Measurements from ENCODE around the gene LRP4. TPM values are rescaled to one million over a fixed set of nuclear protein-coding genes. Genes with fewer than 3 reads are reported as not detected.

LRP4 gene
- polyA plus RNA-seq, 1 donor (not counting 4 experiments of a cell fraction or from before 2014, with no cell fraction given) = 3.4 TPM

DNA sequence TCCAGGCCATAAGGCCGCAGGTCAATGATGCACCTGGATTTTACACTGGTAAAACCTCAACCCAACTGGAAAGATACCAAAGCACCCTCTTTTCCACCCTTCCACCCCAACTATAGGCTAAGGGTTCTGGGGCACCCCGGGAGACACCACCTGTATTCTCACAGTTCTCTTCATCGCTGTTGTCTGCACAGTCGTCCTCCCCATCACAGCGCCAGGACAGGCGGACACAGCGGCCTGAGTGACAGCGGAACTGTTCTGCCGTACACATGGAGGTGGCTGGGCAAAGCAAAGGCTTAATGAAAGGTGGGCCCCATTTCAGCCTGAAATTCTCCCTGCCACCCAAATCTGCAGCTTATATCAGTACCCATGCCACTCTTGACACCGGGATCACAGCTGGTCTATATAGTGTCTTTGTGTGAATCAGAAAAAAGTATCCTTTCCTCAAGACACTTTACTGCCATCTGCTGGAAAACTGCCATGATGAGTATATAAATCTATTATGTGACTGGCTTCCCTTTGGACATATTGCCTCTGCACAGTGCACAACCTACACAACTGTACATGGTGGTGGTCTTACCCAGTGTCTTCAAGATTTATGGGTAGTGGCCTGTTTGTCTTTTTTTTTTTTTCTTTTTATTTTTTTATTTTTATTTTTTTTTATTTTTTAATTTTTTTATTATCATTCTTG, 21.5 kb downstream of the LRP4 start:
- Histone ChIP-seq H3K4me3 (ENCODE audit: control insufficient read depth in 2 of 3, extremely low read depth in 1 of 3, insufficient read depth in 2 of 3, low read depth in 1 of 3, low read length in 3 of 3) (no peak overlapping the region), H3K9ac (ENCODE audit: control insufficient read depth, extremely low read depth, insufficient read depth, low read length) (no peak overlapping the region), H3K79me2 (ENCODE audit: control insufficient read depth, insufficient read depth, low read length) (no peaks in the 10 kb centered on the region), H3K27me3 (ENCODE audit: control insufficient read depth, extremely low read depth, insufficient read depth, low read length) (no peaks in the 10 kb centered on the region), H2AFZ (ENCODE audit: control insufficient read depth, low read length) (no peak overlapping the region), H3K9me1 (ENCODE audit: control insufficient read depth, extremely low read depth, insufficient read depth, low read length) (no peaks in the 10 kb centered on the region), H3K4me1 (ENCODE audit: control insufficient read depth, extremely low read depth, insufficient read depth, low read length) (no peaks in the 10 kb centered on the region), H3K27ac (ENCODE audit: control insufficient read depth, insufficient read depth, low read length) (no peak overlapping the region), H4K20me1 (ENCODE audit: control insufficient read depth, extremely low read depth, insufficient read depth, low read length) (no peaks in the 10 kb centered on the region), H3K9me3 (ENCODE audit: control insufficient read depth, low read depth, low read length) (no peaks in the 10 kb centered on the region), H3K4me2 (ENCODE audit: control insufficient read depth, extremely low read depth, insufficient read depth, low read depth, low read length) (no peak overlapping the region), H3K36me3 (ENCODE audit: control insufficient read depth in 2 of 2, extremely low read depth in 1 of 2, insufficient read depth in 2 of 2, low read length in 2 of 2) (peaks cover 5 to 10% of the 10 kb centered on the region in 2 experiments)
- FAIRE-seq (peak; percentile 29), DNase-seq (ENCODE audit: low read depth, low spot score) (no peak)
- dilution Hi-C loops (cut with MboI; ENCODE audit: extremely low pct_ligation_motif_present, low sequenced_read_pairs) = no loop called here
- no peak for TF ChIP-seq EZH2 (IDR thresholded peaks at IDR 0.05; ENCODE audit: low read length)
- TF ChIP-seq, protein P1, sequence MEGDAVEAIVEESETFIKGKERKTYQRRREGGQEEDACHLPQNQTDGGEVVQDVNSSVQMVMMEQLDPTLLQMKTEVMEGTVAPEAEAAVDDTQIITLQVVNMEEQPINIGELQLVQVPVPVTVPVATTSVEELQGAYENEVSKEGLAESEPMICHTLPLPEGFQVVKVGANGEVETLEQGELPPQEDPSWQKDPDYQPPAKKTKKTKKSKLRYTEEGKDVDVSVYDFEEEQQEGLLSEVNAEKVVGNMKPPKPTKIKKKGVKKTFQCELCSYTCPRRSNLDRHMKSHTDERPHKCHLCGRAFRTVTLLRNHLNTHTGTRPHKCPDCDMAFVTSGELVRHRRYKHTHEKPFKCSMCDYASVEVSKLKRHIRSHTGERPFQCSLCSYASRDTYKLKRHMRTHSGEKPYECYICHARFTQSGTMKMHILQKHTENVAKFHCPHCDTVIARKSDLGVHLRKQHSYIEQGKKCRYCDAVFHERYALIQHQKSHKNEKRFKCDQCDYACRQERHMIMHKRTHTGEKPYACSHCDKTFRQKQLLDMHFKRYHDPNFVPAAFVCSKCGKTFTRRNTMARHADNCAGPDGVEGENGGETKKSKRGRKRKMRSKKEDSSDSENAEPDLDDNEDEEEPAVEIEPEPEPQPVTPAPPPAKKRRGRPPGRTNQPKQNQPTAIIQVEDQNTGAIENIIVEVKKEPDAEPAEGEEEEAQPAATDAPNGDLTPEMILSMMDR (optimal IDR thresholded peaks at IDR 0.05 in 1 of 3, IDR thresholded peaks at IDR 0.05 in 1 of 3, conservative IDR thresholded peaks at IDR 0.05 in 1 of 3; ENCODE audit: extremely low read depth in 1 of 3, insufficient read depth in 2 of 3, low read length in 3 of 3) = peak in 2 of 3 experiments; percentile 27 to 47

- no peaks in the 10 kb centered on the region for H3K4me1 ChIP-seq (ENCODE audit: control insufficient read depth, extremely low read depth, insufficient read depth, low read length)
- TF ChIP-seq, protein P1 (optimal IDR thresholded peaks at IDR 0.05 in 1 of 3, IDR thresholded peaks at IDR 0.05 in 1 of 3, conservative IDR thresholded peaks at IDR 0.05 in 1 of 3; ENCODE audit: extremely low read depth in 1 of 3, insufficient read depth in 2 of 3, low read length in 3 of 3) = no peak
- no peak for TF ChIP-seq EZH2 (IDR thresholded peaks at IDR 0.05; ENCODE audit: low read length)
- H3K79me2 ChIP-seq (ENCODE audit: control insufficient read depth, insufficient read depth, low read length) = no peaks in the 10 kb centered on the region
- FAIRE-seq = no peak
- no peak overlapping the region for H3K4me2 ChIP-seq (ENCODE audit: control insufficient read depth, extremely low read depth, insufficient read depth, low read depth, low read length)
- no peaks in the 10 kb centered on the region for H4K20me1 ChIP-seq (ENCODE audit: control insufficient read depth, extremely low read depth, insufficient read depth, low read length)
- H3K36me3 ChIP-seq (ENCODE audit: control insufficient read depth in 2 of 2, extremely low read depth in 1 of 2, insufficient read depth in 2 of 2, low read length in 2 of 2) = peaks cover 5 to 10% of the 10 kb centered on the region in 2 experiments
- H3K9ac ChIP-seq (ENCODE audit: control insufficient read depth, extremely low read depth, insufficient read depth, low read length) = no peak overlapping the region
- DNase-seq (ENCODE audit: low read depth, low spot score) = no peak
- H3K9me3 ChIP-seq (ENCODE audit: control insufficient read depth, low read depth, low read length) = no peaks in the 10 kb centered on the region
- no peaks in the 10 kb centered on the region for H3K27me3 ChIP-seq (ENCODE audit: control insufficient read depth, extremely low read depth, insufficient read depth, low read length)
- no peak overlapping the region for H3K27ac ChIP-seq (ENCODE audit: control insufficient read depth, insufficient read depth, low read length)
- no peak overlapping the region for H2AFZ ChIP-seq (ENCODE audit: control insufficient read depth, low read length)
- no peak overlapping the region for H3K4me3 ChIP-seq (ENCODE audit: control insufficient read depth in 2 of 3, extremely low read depth in 1 of 3, insufficient read depth in 2 of 3, low read depth in 1 of 3, low read length in 3 of 3)
- H3K9me1 ChIP-seq (ENCODE audit: control insufficient read depth, extremely low read depth, insufficient read depth, low read length) = no peaks in the 10 kb centered on the region
- dilution Hi-C loops (cut with MboI; ENCODE audit: extremely low pct_ligation_motif_present, low sequenced_read_pairs) = no loop called here
These were observed 22.5 kb downstream of the LRP4 start for GRCh38 chr11:46895821-46896220.

Data from keratinocyte (primary cell).